Measurements from ENCODE around the gene MPST. TPM values are rescaled to one million over a fixed set of nuclear protein-coding genes. Genes with fewer than 3 reads are reported as not detected.

MPST gene
- total and polyA plus RNA-seq, 7 experiments from 2014 or later: 0.51 to 22.3 (median 1.1) TPM

- ATAC-seq (no peak), DNase-seq (no peak)
- Mint-ChIP-seq H3K27me3 (peaks cover 0 to 33% (median 10%) of the 10 kb centered on the region in 5 donors), H3K4me3 (no peak overlapping the region), H3K4me1 (peaks cover 5 to 16% (median 9%) of the 10 kb centered on the region in 7 donors), H3K36me3 (no peaks in the 10 kb centered on the region), H3K9me3 (no peaks in the 10 kb centered on the region), H3K27ac (no peak overlapping the region)
- intact Hi-C loops (cut with micrococcal nuclease): loop anchor here (2.0 to 5.0 kb wide), 5 partner anchors 72 to 452 kb away; partner anchors contain the start of genes EIF3D (in 2 of the 2) and KCTD17 (in 1 of the 2)
- H3K27me3 ChIP-seq (ENCODE audit: control insufficient read depth in 2 of 2, insufficient read depth in 2 of 2, low read length in 2 of 2): no peaks in the 10 kb centered on the region
- no peak overlapping the region for H3K4me3 ChIP-seq (ENCODE audit: low read length)
- ChIA-PET POLR2A (no interaction called here), CTCF (interaction anchor here (0.6 to 2.8 kb wide), 5 partner anchors 41 to 222 kb away, joined by 3 to 14 read pairs (median 9); no protein-coding TSS in a partner anchor)
- H3K9me3 ChIP-seq (ENCODE audit: control insufficient read depth in 2 of 3, low read length in 3 of 3): no peaks in the 10 kb centered on the region
- H3K27ac ChIP-seq (ENCODE audit: low read depth, low read length): no peak overlapping the region
- peaks cover 0 to 4% of the 10 kb centered on the region in 2 donors for H3K4me1 ChIP-seq (ENCODE audit: control insufficient read depth in 2 of 2, insufficient read depth in 2 of 2, low read length in 2 of 2)
- H3K36me3 ChIP-seq (ENCODE audit: control insufficient read depth in 2 of 3, insufficient read depth in 3 of 3, low read length in 3 of 3): no peaks in the 10 kb centered on the region
Observed at GRCh38 chr22:36979016-36979910, 40.3 kb upstream of the MPST start.

- H3K27me3 Mint-ChIP-seq: peaks cover 0 to 26% (median 10%) of the 10 kb centered on the region in 5 donors
- peaks cover 0 to 4% (median 2%) of the 10 kb centered on the region in 5 donors for H3K36me3 Mint-ChIP-seq
- no peak for DNase-seq
- H3K9me3 ChIP-seq (ENCODE audit: control insufficient read depth in 2 of 3, low read length in 3 of 3): peaks cover 0 to 8% (median 0%) of the 10 kb centered on the region in 3 experiments
- peak overlapping the region in 2 of 10 donors; percentile 16 to 25 for H3K4me3 Mint-ChIP-seq
- H3K4me1 ChIP-seq (ENCODE audit: control insufficient read depth in 2 of 2, insufficient read depth in 2 of 2, low read length in 2 of 2): peaks cover 0 to 4% of the 10 kb centered on the region in 2 donors
- peaks cover 0 to 12% (median 9%) of the 10 kb centered on the region in 11 donors for H3K9me3 Mint-ChIP-seq
- POLR2A ChIA-PET: no interaction called here
- peak overlapping the region in 2 of 9 donors; percentile 11 to 66 for H3K27ac Mint-ChIP-seq
- H3K36me3 ChIP-seq (ENCODE audit: control insufficient read depth in 2 of 3, insufficient read depth in 3 of 3, low read length in 3 of 3): no peaks in the 10 kb centered on the region
- no peak overlapping the region for H3K27ac ChIP-seq (ENCODE audit: low read depth, low read length)
- no peak for ATAC-seq
- H3K27me3 ChIP-seq (ENCODE audit: control insufficient read depth in 2 of 2, insufficient read depth in 2 of 2, low read length in 2 of 2): no peaks in the 10 kb centered on the region
- CTCF ChIA-PET: interaction anchor here (1.9 kb wide), 1 partner anchor 225 kb away, joined by 10 read pairs; no protein-coding TSS in a partner anchor
- intact Hi-C loops (cut with micrococcal nuclease): no loop called here
- H3K4me3 ChIP-seq (ENCODE audit: low read length): no peak overlapping the region
- peaks cover 5 to 16% (median 9%) of the 10 kb centered on the region in 7 donors for H3K4me1 Mint-ChIP-seq
Observed at GRCh38 chr22:36981247-36981775, 38.2 kb upstream of the MPST start.

GRCh38 chr22:36982136-36982535, 37.4 kb upstream of the MPST start:
- H3K27ac ChIP-seq (ENCODE audit: low read depth, low read length): no peak overlapping the region
- peaks cover 0 to 9% (median 0%) of the 10 kb centered on the region in 3 experiments for H3K9me3 ChIP-seq (ENCODE audit: control insufficient read depth in 2 of 3, low read length in 3 of 3)
- Mint-ChIP-seq H3K9me3 (peaks cover 0 to 20% (median 15%) of the 10 kb centered on the region in 11 donors), H3K36me3 (peaks cover 0 to 5% (median 2%) of the 10 kb centered on the region in 5 donors), H3K4me3 (no peak overlapping the region), H3K27me3 (peaks cover 4 to 26% (median 10%) of the 10 kb centered on the region in 5 donors), H3K27ac (no peak overlapping the region), H3K4me1 (peaks cover 5 to 12% (median 9%) of the 10 kb centered on the region in 7 donors)
- H3K36me3 ChIP-seq (ENCODE audit: control insufficient read depth in 2 of 3, insufficient read depth in 3 of 3, low read length in 3 of 3): no peaks in the 10 kb centered on the region
- ChIA-PET POLR2A (interaction anchor here (0.6 kb wide), 1 partner anchor 200 kb away, joined by 3 read pairs; no protein-coding TSS in a partner anchor), CTCF (interaction anchor here (1.9 kb wide), 1 partner anchor 225 kb away, joined by 10 read pairs; no protein-coding TSS in a partner anchor)
- H3K4me3 ChIP-seq (ENCODE audit: low read length): no peak overlapping the region
- H3K4me1 ChIP-seq (ENCODE audit: control insufficient read depth in 2 of 2, insufficient read depth in 2 of 2, low read length in 2 of 2): peaks cover 0 to 4% of the 10 kb centered on the region in 2 donors
- intact Hi-C loops (cut with micrococcal nuclease): no loop called here
- H3K27me3 ChIP-seq (ENCODE audit: control insufficient read depth in 2 of 2, insufficient read depth in 2 of 2, low read length in 2 of 2): no peaks in the 10 kb centered on the region
- ATAC-seq (no peak), DNase-seq (no peak)

GRCh38 chr22:36985211-36985889, 34.2 kb upstream of the MPST start:
- Histone ChIP-seq H3K27ac (ENCODE audit: low read depth, low read length) (no peak overlapping the region), H3K36me3 (ENCODE audit: control insufficient read depth in 2 of 3, insufficient read depth in 3 of 3, low read length in 3 of 3) (no peaks in the 10 kb centered on the region), H3K4me1 (ENCODE audit: control insufficient read depth in 2 of 2, insufficient read depth in 2 of 2, low read length in 2 of 2) (no peaks in the 10 kb centered on the region), H3K4me3 (ENCODE audit: low read length) (no peak overlapping the region), H3K9me3 (ENCODE audit: control insufficient read depth in 2 of 3, low read length in 3 of 3) (peaks cover 0 to 9% (median 0%) of the 10 kb centered on the region in 3 experiments), H3K27me3 (ENCODE audit: control insufficient read depth in 2 of 2, insufficient read depth in 2 of 2, low read length in 2 of 2) (peaks cover 0 to 3% of the 10 kb centered on the region in 2 donors)
- H3K36me3 Mint-ChIP-seq: peaks cover 0 to 5% (median 2%) of the 10 kb centered on the region in 5 donors
- DNase-seq (no peak), ATAC-seq (no peak)
- H3K4me1 Mint-ChIP-seq: no peaks in the 10 kb centered on the region
- ChIA-PET POLR2A (no interaction called here), CTCF (no interaction called here)
- peaks cover 0 to 28% (median 15%) of the 10 kb centered on the region in 11 donors for H3K9me3 Mint-ChIP-seq
- H3K27me3 Mint-ChIP-seq: peaks cover 8 to 27% (median 18%) of the 10 kb centered on the region in 5 donors
- H3K27ac Mint-ChIP-seq: no peak overlapping the region
- H3K4me3 Mint-ChIP-seq: no peak overlapping the region
- intact Hi-C loops (cut with micrococcal nuclease): no loop called here

- intact Hi-C loops (cut with micrococcal nuclease): no loop called here
- Histone ChIP-seq H3K27me3 (ENCODE audit: control insufficient read depth in 2 of 2, insufficient read depth in 2 of 2, low read length in 2 of 2) (peaks cover 0 to 4% of the 10 kb centered on the region in 2 donors), H3K4me3 (ENCODE audit: low read length) (no peak overlapping the region), H3K27ac (ENCODE audit: low read depth, low read length) (no peak overlapping the region), H3K36me3 (ENCODE audit: control insufficient read depth in 2 of 3, insufficient read depth in 3 of 3, low read length in 3 of 3) (no peaks in the 10 kb centered on the region), H3K4me1 (ENCODE audit: control insufficient read depth in 2 of 2, insufficient read depth in 2 of 2, low read length in 2 of 2) (no peaks in the 10 kb centered on the region), H3K9me3 (ENCODE audit: control insufficient read depth in 2 of 3, low read length in 3 of 3) (peaks cover 0 to 9% (median 0%) of the 10 kb centered on the region in 3 experiments)
- DNase-seq (peak in 2 of 9 donors; percentile 4 to 32), ATAC-seq (no peak)
- Mint-ChIP-seq H3K27ac (no peak overlapping the region), H3K9me3 (peaks cover 0 to 28% (median 15%) of the 10 kb centered on the region in 11 donors), H3K27me3 (peaks cover 16 to 37% (median 21%) of the 10 kb centered on the region in 5 donors), H3K36me3 (peaks cover 0 to 5% (median 2%) of the 10 kb centered on the region in 5 donors), H3K4me3 (no peak overlapping the region), H3K4me1 (no peaks in the 10 kb centered on the region)
- ChIA-PET POLR2A (interaction anchor here (1.1 kb wide), 1 partner anchor 9 kb away, joined by 3 read pairs; no protein-coding TSS in a partner anchor), CTCF (no interaction called here)
Observed at GRCh38 chr22:36986242-36986821, 33.2 kb upstream of the MPST start.

Measured in naive thymus-derived CD4-positive, alpha-beta T cell (primary cell).